GM12892 (cell line): ENCODE measurements around the gene TIAL1.

Source experiments
- POLR2A ChIP-seq: IDR thresholded peaks from 2 replicates; pipeline ENCODE4 v1.6.1; 2011; ENCODE audit warnings: low read depth, low read length, control low read depth
- POLR2AphosphoS5 ChIP-seq: IDR thresholded peaks from 2 replicates; pipeline ENCODE4 v1.6.1; 2011; ENCODE audit warnings: low read depth, low read length, control low read depth

GRCh38 chr10:119543814-119544642 is 52.7 kb downstream of the TIAL1 start:
- TF ChIP-seq POLR2A (no peak), POLR2AphosphoS5 (no peak)
